ENCODE measurements around the gene ZNF600. TPM values are rescaled to one million over a fixed set of nuclear protein-coding genes. Genes with fewer than 3 reads are reported as not detected.
"Not testable (repeated sequence)": the region's sequence is repeated elsewhere in the genome, so short reads cannot be mapped to it uniquely, and the experiment has no call there.

ZNF600 gene
- total RNA-seq, 1 donor from 2014 or later: 13.1 TPM

DNA sequence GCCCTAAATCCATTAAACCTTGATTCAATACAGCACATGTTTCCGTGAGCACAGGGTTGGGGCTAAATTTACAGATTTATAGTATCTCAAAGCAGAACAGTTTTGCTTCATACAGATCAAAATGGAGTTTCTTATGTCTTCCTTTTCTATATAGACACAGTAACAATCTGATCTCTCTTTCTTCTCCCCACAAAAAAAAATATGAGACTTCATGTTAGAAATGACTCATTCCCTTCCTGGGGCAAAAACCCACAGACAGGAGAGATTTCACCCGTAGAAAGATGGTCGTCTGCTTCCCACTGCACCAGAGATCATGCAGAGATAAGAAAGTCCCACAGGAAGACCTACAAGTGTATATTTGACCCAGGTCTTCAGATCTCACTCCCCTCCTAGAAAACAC is 44.1 kb downstream of the ZNF600 start:
- intact Hi-C loops (cut with micrococcal nuclease): no loop called here

DNA sequence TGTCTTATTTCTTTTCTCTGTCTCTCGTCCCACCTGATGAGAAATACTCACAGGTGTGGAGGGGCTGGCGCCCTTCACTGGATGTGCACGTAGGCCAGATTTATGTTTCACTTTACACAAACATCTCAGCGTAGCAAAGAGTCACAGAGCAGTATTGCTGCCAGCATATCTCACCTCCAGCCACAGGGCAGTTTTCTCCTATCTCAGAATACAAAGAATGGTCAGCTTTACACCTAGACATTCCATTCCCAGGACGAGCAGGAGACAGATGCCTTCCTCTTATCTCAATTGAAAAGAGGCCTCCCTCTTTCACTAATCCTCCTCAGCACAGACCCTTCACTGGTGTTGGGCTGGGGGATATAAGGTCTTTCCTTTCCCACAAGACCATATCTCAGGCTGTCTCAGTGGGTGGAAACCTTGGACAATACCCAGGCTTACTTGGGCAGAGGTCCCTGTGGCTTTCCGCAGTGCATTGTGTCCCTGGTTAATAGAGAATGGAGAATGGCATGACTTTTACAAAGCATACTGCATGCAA is 44.6 kb downstream of the ZNF600 start:
- intact Hi-C loops (cut with micrococcal nuclease): no loop called here

DNA sequence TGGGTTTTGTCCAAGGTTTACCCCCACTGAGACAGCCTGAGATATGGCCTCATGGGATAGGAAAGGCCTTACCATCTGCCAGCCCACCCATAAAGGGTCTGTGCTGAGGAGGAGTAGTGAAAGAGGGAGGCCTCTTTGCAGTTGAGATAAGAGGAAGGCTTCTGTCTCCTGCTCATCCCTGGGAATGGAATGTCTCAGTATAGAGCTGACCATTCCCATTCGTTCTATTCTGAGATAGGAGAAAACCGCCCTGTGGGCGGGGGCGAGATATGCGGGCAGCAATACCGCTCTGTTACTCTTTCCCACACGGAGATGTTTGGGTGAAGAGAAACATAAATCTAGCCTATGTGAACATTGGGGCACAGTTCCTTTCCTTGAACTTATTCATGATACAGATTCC is 45.2 kb downstream of the ZNF600 start:
- intact Hi-C loops (cut with micrococcal nuclease): not testable (repeated sequence)

DNA sequence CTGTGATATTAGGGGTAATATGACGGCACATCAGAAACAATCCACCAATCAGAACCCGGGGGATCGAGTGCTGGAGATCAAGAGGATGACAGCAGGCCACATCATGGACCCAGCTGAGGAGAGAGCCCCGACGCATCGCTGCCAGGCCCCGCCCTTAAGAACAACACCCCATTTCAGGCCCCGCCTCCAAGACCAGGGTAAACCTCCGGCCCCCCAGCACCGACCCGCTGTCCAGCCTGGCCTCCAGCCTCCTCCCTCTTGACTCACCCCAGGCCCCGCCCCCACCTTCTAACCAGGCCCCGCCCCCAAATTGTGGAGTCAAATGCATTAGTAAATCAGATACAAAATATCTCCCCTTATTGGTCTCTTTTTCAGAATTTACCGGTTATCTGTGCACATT is 47.0 kb downstream of the ZNF600 start:
- intact Hi-C loops (cut with micrococcal nuclease): loop anchor here (5.0 kb wide), 1 partner anchor 48 kb away; the partner anchor contains the start of gene ZNF600

DNA sequence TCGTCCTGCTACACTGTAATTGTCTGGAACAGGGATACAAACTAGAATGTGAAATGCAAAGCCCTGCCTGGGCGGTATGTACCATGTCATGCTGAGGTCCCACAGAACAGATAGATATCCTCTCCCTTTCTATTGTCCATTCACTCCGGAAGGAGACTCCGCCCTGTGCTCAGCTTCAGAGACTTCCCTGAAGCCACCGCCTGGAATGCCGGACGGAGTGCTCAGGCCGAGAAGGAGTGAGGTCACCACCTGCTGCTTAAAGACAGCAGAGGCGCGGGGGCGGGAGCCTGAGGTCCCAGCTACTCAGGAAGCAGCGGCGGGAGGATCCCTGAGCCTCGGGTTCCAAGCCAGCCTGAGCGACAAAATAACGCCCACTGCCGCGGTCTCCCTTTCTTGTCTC is 50.9 kb downstream of the ZNF600 start:
- intact Hi-C loops (cut with micrococcal nuclease): loop anchor here (1.0 to 5.0 kb wide), 4 partner anchors 52 to 438 kb away; partner anchors contain the start of genes ZNF480, ZNF600 and ZNF83

DNA sequence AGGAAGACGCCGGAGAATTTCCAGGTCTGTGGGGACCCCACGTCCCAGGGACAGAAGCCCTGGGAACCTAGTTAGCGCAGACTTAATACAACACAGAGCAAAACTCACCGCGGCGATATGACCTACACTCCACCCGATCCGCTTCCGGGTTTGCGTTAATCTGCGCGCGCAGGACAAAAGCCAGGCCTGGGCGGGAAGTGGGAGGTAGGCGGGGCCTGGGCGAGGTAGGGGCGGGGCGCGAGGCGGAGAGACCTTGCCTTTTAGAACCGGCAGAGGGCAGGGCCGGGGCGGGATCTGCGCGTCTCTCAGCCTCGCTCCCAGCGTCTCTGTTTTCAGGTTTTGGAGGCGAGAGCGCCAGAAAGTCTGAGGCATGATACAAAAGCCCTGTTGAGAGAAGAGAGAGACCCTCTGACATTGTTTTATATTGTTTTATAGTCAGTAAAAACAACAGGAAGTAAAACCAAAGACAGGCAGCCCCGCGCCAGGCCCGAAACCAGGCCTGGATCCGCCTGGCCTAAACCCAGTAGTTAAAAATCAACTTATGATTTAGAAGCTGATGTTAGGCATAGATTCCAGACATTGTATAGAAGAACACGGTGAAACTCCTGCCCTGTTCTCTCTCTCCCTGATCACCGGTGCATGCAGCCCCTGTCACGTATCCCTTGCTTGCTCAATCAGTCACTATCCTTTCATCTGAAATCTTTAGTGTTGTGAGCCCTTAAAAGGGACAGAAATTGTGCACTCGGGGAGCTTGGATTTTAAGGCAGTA is 51.5 kb downstream of the ZNF600 start, which contains the start of gene ZNF611:
ZNF611 (minus strand) TSS at position 152 of the 769 bp plus-strand sequence. CDS start 19,150 bp downstream, outside the sequence.
- intact Hi-C loops (cut with micrococcal nuclease): loop anchor here (1.0 to 5.0 kb wide), 5 partner anchors 45 to 438 kb away; partner anchors contain the start of genes ZNF480, ZNF600 and ZNF83

DNA sequence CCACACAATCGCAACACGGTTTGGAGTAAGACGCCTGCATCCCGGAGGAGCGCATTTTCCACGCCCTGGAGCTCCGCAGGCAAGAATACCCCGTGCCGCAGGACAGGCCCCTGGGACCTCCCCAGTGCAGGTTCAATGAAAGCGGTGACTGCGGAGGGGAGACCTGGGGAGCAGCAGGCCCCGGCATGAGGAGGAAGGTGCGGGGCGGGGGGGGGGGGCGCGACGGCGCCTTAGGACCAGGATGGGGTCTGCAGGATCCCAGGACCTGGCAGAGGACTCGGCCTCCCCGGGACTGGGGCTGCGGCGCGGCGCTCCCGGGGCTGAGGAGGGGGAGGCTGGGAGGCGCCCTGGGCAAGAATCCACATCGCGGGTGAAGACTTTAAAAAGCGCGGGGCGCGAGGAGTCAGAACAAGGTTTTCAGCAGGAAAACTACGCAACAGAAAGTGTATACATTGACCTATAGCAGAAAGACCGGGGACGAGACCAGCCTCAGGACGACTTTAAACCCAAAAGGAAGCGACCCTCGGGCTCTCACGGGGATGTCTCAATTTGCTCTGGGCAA is 52.2 kb downstream of the ZNF600 start:
- intact Hi-C loops (cut with micrococcal nuclease): loop anchor here (1.0 kb wide), 1 partner anchor 44 kb away; no protein-coding TSS in a partner anchor

DNA sequence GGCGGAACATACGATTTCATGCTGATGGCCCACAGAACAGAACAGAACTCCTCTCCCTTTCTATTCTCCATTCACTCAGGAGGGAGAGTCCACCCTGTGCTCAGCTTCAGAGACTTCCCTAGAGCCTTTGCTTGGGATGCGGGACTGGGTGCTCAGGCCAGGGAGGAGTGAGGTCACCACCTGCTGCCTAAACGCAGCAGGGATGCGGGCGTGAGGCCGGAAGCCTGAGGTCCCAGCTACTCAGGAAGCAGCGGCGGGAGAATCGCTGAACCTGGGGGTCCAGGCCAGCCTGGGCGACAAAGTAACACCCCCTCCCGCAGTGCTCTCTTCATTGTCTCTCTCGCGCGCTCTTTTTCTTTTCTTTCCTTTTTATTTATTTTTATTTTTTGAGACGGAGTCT is 60.5 kb downstream of the ZNF600 start:
- intact Hi-C loops (cut with micrococcal nuclease): not testable (repeated sequence)

DNA sequence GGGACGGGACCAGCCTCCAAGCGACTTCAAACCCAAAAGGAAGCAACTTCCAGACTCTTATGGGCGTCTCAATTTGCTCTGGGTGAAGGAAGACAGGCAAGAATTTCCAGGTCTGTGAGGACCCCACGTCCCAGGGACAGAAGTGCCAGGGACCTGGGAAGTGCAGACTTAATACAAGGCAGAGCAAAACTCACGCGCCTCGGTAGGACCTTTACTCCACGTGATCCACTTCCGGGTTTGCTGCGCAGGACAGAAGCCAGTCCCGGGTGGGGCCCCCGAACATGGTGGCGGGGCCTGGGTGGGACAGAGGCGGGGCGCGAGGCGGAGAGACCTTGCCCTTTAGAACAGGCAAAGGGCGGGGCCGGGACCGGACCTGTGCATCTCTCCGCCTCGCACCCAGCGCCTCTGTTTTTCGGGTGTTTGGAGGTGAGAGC is 61.0 kb downstream of the ZNF600 start:
- intact Hi-C loops (cut with micrococcal nuclease): no loop called here

DNA sequence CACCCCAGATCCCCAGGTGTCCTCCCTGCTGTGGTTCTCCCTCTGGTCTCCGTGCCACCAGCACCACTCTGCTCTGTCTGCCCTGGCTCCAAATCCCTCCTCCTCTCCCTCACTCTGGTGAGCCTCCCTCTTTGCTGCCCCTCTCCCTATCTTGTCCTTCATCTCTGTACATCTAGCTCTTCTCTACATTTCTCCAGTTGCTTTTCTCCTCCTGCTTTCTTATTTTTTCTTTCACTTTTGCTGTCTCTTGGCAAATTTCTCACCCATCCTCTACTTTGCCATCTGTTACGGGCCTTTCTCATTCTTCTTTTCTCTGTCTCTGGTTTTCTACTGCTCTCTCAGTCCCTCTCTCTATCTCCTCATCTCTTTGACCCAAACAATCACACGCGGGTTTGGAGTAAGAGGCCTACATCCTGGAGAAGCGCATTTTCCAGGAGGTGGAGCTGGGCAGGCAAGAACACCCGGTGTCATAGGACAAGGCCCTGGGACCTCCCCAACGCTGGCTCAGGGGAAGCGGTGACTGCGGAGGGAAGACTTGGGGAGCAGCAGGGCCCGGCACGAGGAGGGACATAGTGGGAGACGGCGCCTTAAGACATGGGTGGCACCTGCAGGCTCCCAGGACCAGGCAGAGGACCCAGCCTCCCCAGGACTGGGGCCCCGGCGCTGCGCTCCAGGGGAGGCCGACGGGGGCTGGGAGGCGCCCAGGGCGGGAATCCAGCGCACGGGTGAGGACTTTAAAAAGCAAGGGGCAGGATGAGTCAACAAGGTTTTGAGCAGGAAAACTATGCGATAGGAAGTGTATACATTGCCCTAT is 61.7 kb downstream of the ZNF600 start:
- intact Hi-C loops (cut with micrococcal nuclease): no loop called here

DNA sequence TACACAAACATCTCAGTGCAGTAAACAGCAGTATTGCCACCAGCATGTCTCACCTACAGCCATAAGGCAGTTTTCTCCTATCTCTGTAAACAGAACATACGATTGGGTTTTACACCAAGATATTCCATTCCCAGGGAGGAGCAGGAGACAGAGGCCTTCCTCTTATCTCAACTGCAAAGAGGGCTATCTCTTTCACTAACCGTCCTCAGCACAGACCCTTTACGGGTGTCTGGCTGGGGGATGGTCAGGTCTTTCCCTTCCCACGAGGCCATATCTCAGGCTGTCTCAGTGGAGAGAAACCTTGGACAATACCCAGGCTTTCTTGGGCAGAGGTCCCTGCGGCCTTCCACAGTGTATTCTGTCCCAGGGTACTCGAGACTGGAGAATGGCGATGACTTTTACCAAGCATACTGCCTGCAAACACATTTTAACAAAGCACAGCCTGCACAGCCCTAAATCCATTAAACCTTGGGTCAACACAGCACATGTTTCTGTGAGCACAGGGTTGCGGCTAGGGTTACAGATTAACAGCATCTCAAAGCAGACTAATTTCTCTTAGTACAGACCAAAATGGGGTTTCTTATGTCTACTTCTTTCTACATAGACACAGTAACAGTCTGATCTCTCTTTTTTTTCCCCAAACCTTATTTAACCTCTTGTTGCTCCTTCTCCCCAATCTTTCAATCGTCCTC is 62.5 kb downstream of the ZNF600 start:
- intact Hi-C loops (cut with micrococcal nuclease): not testable (repeated sequence)

DNA sequence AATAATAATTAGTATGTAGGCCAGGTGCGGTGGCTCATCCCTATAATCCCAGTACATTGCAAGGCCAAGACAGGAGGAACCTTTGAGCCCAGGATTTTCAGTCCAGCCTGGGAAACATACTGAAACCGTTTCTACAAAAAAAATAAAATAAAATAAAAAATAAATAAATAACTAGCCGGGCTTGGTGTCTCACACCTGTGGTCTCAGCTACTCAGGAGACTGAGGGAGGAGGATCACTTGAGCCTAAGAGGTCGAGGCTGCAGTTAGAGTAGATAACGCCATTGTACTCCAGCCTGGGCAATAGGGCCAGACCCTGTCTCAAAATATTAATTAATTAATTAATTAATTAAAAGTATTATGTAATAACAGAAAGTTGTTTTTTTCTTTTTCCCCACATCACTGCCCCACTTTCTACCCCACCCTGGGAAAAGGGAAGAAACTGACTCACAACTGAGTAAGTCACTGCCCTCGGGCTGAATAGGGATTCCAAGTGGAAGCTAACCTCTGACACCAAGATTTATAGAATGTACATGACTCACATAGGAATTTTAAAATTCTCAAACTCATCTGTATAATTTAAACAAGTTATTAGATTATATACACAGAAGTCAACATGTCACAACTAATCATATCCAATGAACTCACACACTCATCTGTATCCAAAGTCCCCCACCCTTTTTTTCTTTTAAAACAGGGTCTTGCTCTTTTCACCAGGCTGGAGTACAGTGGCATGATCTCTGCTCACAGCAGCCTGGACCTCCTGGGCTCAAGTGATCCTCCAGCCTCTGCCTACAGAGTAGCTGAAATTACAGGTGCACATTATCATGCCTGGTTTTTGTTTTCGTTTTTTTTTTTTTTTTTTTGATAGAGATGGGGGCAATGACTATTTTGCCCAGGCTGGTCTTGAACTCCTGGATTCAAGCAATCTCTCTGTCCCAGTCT is 64.3 kb downstream of the ZNF600 start:
- intact Hi-C loops (cut with micrococcal nuclease): no loop called here

DNA sequence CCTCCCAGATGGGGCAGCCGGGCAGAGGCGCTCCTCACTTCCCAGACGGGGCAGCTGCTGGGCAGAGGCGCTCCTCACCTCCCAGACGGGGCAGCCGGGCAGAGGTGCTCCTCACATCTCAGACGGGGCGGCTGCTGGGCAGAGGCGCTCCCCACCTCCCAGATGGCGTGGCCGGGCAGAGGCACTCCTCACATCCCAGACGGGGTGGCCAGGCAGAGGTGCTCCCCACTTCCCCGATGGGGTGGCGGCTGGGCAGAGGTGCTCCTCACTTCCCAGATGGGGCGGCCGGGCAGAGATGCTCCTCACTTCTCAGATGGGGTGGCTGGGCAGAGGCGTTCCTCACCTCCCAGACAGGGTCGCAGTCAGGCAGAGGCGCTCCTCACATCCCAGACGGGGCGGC is 66.0 kb downstream of the ZNF600 start:
- intact Hi-C loops (cut with micrococcal nuclease): not testable (repeated sequence)

DNA sequence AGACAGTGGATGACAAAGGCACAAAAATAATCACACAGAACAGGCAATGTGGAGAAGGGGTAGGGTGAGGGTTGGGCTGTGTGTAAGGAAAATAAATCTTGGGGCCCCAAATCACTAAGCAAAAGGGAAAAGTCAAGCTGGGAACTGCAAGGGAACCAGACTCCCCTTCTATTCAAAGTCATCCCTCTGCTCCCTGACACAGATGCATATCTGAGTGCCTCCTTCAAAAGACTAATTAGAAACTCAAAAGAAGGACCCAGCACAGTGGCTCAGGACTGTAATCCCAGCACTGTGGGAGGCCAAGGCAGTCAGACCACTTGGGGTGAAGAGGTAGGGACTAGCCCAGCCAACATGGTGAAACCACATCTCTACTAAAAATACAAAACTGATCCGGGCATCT is 70.1 kb downstream of the ZNF600 start:
- intact Hi-C loops (cut with micrococcal nuclease): no loop called here

DNA sequence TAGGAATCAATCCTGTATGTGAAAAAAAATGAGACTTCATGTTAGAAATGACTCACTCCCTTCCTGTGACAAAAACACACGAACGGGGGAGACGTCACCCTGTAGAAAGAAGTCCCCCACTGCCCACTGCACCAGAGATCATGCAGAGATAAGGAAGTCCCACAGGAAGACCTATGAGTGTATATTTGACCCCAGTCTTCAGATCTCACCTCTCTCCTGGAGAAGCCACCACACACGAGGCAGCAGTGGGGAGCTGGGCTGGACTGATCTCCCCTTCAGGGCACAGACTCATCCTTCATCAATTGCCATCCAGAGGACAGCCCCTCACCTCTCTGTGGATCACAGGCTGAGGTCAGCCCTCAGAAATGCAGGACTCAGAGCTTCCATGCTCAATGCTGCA is 70.7 kb downstream of the ZNF600 start:
- intact Hi-C loops (cut with micrococcal nuclease): not testable (repeated sequence)

DNA sequence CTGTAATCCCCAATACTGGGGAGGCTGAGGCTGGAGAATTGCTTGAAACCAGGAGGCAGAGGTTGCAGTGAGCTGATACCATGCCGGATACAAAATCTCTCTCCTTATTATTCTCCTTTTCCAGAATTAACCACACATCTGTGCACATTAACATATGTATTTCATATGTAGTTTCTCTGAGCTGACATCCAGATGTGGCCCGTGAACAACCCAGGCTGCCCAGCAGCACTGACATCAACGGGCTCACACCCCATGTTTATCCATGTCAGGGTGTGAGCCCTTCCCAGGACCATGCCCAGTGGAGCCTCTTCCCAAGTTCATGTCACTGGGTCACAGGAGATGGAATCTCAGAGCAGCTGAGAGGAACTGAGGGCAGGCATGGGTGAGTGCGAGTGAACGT is 71.3 kb downstream of the ZNF600 start:
- intact Hi-C loops (cut with micrococcal nuclease): not testable (repeated sequence)

All from T-helper 2 cell treated with Interferon-gamma antibody and Interleukin-4, amounts not matched to agents 100 ng/mL and 5 ng/mL, for 36 hours (primary cell).